Fibroblast of lung (primary cell): ENCODE measurements around the gene GGT1. TPM values are rescaled to one million over a fixed set of nuclear protein-coding genes. Genes with fewer than 3 reads are reported as not detected.
"Not testable (repeated sequence)": the region's sequence is repeated elsewhere in the genome, so short reads cannot be mapped to it uniquely, and the experiment has no call there.

Experiments used
- DNase-seq, 2 donors: peaks; one replicate each; pipeline versions ENCODE4 v3.0.0 to v3.0.0-alpha.2; 2010; ENCODE audit warnings: low read depth in 2 of 2
- H2AFZ ChIP-seq: 2 replicates; pipeline ENCODE4 v1.5.1; 2012; ENCODE audit warnings: low read length, control low read depth, inconsistent platforms
- H3K27ac ChIP-seq: 2 replicates; pipeline ENCODE4 v1.5.1; 2011; ENCODE audit warnings: low read length, control low read depth; ENCODE audit not compliant: insufficient read depth
- H3K27me3 ChIP-seq: 2 replicates; pipeline ENCODE4 v1.5.1; 2011; ENCODE audit warnings: mild to moderate bottlenecking, low read length; ENCODE audit not compliant: control insufficient read depth, insufficient read depth
- H3K36me3 ChIP-seq: 2 replicates; pipeline ENCODE4 v1.5.1; 2011; ENCODE audit warnings: low read length; ENCODE audit not compliant: control insufficient read depth, insufficient read depth
- H3K4me1 ChIP-seq: 2 replicates; pipeline ENCODE4 v1.5.1; 2011; ENCODE audit warnings: low read length; ENCODE audit not compliant: control insufficient read depth, insufficient read depth; ENCODE audit errors: extremely low read depth
- H3K4me2 ChIP-seq: 2 replicates; pipeline ENCODE4 v1.5.1; 2011; ENCODE audit warnings: low read length, control low read depth; ENCODE audit not compliant: insufficient read depth; ENCODE audit errors: extremely low read depth
- H3K4me3 ChIP-seq, 4 experiments: fragments of 200-600 bp in 1 of 4; sonication (generic) in 1 of 4; replicated peaks in 1 of 4; 2 replicates each; pipeline ENCODE4 v1.5.1; 2011 to 2016; ENCODE audit warnings: low read length in 4 of 4, low read depth in 3 of 4, mild to moderate bottlenecking in 3 of 4, control low read depth in 2 of 4, inconsistent platforms in 1 of 4, mixed read lengths in 1 of 4; ENCODE audit not compliant: insufficient read depth in 1 of 4; ENCODE audit errors: control extremely low read depth in 1 of 4
- H3K79me2 ChIP-seq: 2 replicates; pipeline ENCODE4 v1.5.1; 2012; ENCODE audit warnings: mild to moderate bottlenecking, low read length, inconsistent platforms; ENCODE audit not compliant: control insufficient read depth, insufficient read depth
- H3K9ac ChIP-seq: 2 replicates; pipeline ENCODE4 v1.5.1; 2011; ENCODE audit warnings: mild to moderate bottlenecking, low read length, control low read depth; ENCODE audit not compliant: insufficient read depth
- H3K9me3 ChIP-seq: 2 replicates; pipeline ENCODE4 v1.5.1; 2012; ENCODE audit warnings: low read depth, low read length; ENCODE audit not compliant: control insufficient read depth, insufficient read depth
- H4K20me1 ChIP-seq: 2 replicates; pipeline ENCODE4 v1.5.1; 2011; ENCODE audit warnings: low read length; ENCODE audit not compliant: control insufficient read depth, insufficient read depth; ENCODE audit errors: extremely low read depth
- polyA plus RNA-seq, 2 donors: library from polyadenylated mRNA; depleted of rRNA in 1 of 2; stranded (reverse) in 1 of 2; unstranded in 1 of 2; fragments of >200 nt; gene quantifications; 2 replicates each; pipeline ENCODE4 v1.2.1, GENCODE V29; 2011 to 2012; ENCODE audit warnings: missing spikeins in 1 of 2
- total RNA-seq: library from RNA; depleted of rRNA; stranded (reverse); fragments of >200 nt; gene quantifications from 2 replicates; pipeline ENCODE4 v1.2.1, GENCODE V29; 2014

The GGT1 gene
- total and polyA plus RNA-seq, 2 donors (not counting 1 experiment from before 2014, with no cell fraction given), result 0.37 to 2.0 TPM

DNA sequence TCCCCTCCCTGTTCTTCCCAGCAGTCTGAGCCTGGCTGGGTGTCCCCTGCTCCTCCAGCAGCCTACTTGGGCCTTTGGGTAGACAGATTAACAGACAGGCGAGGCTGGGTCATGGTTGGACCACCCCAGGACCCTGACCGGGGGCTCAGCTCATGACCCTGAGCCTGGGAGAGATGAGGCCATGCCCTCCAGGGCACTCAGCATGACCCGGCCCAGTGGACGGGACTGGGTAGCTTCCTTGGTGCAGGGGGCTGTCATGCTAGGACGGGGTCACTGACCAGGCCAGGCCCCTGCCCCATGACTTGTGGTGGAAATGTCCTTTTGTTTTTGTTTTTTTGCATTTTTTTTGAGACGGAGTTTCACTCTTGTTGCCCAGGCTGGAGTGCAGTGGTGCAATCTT is 5.3 kb downstream of the GGT1 start:
- not testable (repeated sequence) for H3K27ac ChIP-seq, H4K20me1 ChIP-seq, DNase-seq, H3K27me3 ChIP-seq, H3K9me3 ChIP-seq, H3K4me2 ChIP-seq, H3K79me2 ChIP-seq, H3K4me1 ChIP-seq, H3K4me3 ChIP-seq, H2AFZ ChIP-seq, H3K9ac ChIP-seq, H3K36me3 ChIP-seq

DNA sequence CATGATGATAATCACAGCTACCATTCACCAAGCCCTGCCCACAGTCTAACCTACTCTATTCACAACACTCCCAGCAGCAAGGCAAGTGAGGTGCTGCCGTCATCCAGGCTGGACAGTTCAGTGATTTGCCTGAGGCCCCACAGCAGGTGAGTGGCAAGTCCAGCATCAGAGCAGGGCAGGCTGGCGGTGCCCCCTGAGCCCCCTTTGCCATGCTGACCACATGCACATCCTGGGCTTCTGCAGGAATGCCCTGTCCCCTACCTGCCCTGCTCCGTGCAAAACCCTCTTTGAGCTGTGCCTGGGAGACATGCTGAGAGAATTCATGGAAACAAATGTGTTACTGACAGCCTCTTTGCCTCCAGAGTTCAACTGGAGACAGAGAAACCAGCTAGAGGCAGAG is 6.9 kb downstream of the GGT1 start:
- H3K27ac ChIP-seq, H3K27me3 ChIP-seq, H3K79me2 ChIP-seq, H3K9me3 ChIP-seq, H3K4me2 ChIP-seq, H3K9ac ChIP-seq, H3K36me3 ChIP-seq, H3K4me3 ChIP-seq, H3K4me1 ChIP-seq, H2AFZ ChIP-seq, H4K20me1 ChIP-seq, DNase-seq: not testable (repeated sequence)

DNA sequence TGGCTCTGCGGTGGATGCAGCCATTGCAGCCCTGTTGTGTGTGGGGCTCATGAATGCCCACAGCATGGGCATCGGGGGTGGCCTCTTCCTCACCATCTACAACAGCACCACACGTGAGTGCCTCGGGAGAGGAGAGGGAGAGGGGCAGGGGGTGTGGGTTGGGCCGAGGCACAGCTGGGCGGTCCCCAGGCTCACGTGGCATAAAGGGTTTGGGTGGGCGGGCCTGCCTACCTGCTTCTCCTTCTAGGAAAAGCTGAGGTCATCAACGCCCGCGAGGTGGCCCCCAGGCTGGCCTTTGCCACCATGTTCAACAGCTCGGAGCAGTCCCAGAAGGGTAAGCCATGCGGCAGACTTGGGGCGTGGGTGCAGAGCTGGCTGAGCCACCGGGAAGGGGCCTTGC is 11.8 kb downstream of the GGT1 start:
- H3K4me2 ChIP-seq, H3K27me3 ChIP-seq, DNase-seq, H3K36me3 ChIP-seq, H3K79me2 ChIP-seq, H3K4me1 ChIP-seq, H3K4me3 ChIP-seq, H3K27ac ChIP-seq, H3K9me3 ChIP-seq, H2AFZ ChIP-seq, H3K9ac ChIP-seq, H4K20me1 ChIP-seq: not testable (repeated sequence)

DNA sequence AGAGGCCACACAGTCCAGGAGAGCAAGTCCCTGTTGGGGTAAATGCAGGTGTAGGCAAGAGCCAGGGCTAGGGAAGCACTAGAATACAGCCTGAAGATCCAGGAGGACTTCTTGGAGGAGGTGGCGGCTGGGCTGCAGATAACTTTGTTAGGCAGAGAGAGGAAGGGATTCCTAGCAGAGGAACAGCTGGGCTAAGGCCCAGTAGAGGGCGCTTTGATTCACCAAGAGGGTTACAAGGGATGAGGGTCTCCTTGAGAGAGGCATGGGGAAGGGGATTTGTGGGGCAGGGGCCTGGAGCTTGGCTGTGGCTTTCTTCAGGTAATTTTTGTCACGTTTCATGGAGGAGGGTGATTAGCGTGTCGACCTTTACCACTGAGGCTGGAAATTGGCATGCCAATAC is 18.3 kb downstream of the GGT1 start:
- not testable (repeated sequence) for H3K27ac ChIP-seq, H3K4me2 ChIP-seq, DNase-seq, H3K36me3 ChIP-seq, H2AFZ ChIP-seq, H3K4me1 ChIP-seq, H3K4me3 ChIP-seq, H3K9me3 ChIP-seq, H3K9ac ChIP-seq, H3K79me2 ChIP-seq, H3K27me3 ChIP-seq, H4K20me1 ChIP-seq

DNA sequence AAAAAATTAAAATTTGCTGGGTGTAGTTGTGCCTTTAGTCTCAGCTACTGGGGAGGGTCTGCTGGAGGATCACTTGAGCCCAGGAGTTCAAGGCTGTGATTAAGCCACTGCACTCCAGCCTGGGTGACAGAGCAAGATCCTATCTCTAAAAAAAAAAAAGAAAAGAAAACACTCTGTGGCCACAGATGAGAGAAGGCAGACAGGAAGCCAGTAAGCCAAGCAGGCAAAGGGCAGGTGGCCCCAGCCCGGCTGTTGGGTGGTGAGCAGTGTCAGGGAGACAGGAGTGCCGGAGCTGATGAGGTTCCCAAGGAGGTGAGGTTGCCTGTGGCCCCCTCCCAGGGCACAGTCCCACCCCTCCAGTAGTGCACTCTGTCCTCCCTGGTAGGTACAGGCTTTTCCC is 19.6 kb downstream of the GGT1 start:
- not testable (repeated sequence) for H3K79me2 ChIP-seq, H3K27ac ChIP-seq, H3K9me3 ChIP-seq, H3K27me3 ChIP-seq, H4K20me1 ChIP-seq, H3K4me1 ChIP-seq, H2AFZ ChIP-seq, H3K4me2 ChIP-seq, H3K9ac ChIP-seq, DNase-seq, H3K36me3 ChIP-seq, H3K4me3 ChIP-seq

DNA sequence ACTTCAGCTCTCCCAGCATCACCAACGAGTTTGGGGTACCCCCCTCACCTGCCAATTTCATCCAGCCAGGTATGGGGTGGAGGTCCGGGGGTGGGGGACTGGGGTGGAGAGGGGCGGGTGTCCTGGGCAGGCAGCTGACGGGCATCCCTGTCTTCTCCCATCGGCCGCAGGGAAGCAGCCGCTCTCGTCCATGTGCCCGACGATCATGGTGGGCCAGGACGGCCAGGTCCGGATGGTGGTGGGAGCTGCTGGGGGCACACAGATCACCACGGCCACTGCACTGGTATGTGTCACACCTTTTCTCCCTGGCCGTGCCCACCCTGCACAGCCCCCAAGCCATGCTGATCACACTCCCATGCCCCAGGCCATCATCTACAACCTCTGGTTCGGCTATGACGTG is 24.9 kb downstream of the GGT1 start:
- not testable (repeated sequence) for H3K27ac ChIP-seq, H3K4me1 ChIP-seq, DNase-seq

More for the DNA sequence above, 24.9 kb downstream of the GGT1 start:
- H3K36me3 ChIP-seq, H3K4me2 ChIP-seq, H3K4me3 ChIP-seq, H2AFZ ChIP-seq, H3K9me3 ChIP-seq, H4K20me1 ChIP-seq, H3K79me2 ChIP-seq, H3K9ac ChIP-seq, H3K27me3 ChIP-seq: not testable (repeated sequence)
